Fibroblast of mammary gland (primary cell): Measurements from ENCODE around the gene TXNRD3.

Experiments
- DNase-seq: peaks from one replicate; pipeline ENCODE4 v3.0.0-alpha.2; 2010; ENCODE audit warnings: low read depth
- H3K4me3 ChIP-seq: 2 replicates; pipeline ENCODE4 v1.5.1; 2011; ENCODE audit warnings: low read depth, mild to moderate bottlenecking, low read length, moderate library complexity; ENCODE audit not compliant: control insufficient read depth
- TF ChIP-seq, protein P1 (sequence below): conservative IDR thresholded peaks from 2 replicates; pipeline ENCODE4 v1.5.1; 2011; ENCODE audit warnings: low read depth, low read length, inconsistent platforms; ENCODE audit not compliant: control insufficient read depth, insufficient read depth

TXNRD3 gene

DNA sequence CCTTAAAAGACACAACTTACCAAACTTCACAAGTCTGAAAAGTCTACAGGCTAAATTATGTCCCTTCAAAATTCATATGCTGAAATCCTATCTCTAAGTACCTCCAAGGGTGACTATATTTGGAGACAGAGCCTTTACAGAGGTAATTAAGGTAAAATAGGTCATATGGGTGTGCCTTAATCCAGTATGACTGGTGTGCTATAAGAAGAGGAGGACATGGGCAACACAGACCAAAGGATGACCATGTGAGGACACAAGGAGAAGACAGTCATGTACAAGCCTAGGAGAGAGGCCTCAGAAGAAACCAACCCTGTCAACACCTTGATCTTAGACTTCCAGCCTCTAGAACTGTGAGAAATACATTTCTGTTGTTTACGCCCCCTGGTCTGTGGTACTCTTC is 32.2 kb downstream of the TXNRD3 start:
- H3K4me3 ChIP-seq, result no peak overlapping the region
- TF ChIP-seq, protein P1, sequence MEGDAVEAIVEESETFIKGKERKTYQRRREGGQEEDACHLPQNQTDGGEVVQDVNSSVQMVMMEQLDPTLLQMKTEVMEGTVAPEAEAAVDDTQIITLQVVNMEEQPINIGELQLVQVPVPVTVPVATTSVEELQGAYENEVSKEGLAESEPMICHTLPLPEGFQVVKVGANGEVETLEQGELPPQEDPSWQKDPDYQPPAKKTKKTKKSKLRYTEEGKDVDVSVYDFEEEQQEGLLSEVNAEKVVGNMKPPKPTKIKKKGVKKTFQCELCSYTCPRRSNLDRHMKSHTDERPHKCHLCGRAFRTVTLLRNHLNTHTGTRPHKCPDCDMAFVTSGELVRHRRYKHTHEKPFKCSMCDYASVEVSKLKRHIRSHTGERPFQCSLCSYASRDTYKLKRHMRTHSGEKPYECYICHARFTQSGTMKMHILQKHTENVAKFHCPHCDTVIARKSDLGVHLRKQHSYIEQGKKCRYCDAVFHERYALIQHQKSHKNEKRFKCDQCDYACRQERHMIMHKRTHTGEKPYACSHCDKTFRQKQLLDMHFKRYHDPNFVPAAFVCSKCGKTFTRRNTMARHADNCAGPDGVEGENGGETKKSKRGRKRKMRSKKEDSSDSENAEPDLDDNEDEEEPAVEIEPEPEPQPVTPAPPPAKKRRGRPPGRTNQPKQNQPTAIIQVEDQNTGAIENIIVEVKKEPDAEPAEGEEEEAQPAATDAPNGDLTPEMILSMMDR, result no peak
- no peak for DNase-seq

DNA sequence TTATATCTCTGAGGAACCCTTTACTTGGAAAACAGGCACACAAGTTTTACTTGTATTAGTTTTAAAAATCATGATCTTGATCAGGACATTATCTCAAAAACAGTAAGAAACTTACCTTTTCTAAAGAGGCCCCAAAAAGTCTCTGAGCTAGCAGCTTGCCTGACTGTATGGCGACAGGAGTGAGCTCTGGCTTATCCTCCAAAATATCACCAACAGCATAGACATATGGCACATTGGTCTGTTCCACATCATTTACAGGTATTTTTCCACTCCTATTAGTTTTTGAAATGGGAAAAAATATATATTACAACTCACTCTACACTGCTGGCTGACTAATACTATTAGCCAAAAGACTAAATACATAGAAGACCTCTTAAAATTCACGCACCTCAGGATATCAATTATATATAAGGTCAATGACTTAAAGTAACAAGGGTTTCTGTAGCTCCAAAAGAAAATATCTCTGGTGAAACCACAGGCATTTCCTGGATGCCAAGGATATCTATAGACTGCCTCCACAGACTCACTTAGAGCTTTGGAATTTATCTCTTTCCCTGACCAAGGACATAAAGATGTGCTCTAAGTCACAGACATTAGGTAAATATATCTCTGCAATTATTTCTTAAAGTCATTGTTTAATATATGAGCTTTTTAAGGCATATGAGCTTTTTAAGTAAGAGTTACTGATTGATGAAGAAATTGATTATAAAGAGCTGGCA is 33.1 kb downstream of the TXNRD3 start:
- peak; percentile 32 for DNase-seq
- TF ChIP-seq, protein P1, result no peak
- no peak overlapping the region for H3K4me3 ChIP-seq

DNA sequence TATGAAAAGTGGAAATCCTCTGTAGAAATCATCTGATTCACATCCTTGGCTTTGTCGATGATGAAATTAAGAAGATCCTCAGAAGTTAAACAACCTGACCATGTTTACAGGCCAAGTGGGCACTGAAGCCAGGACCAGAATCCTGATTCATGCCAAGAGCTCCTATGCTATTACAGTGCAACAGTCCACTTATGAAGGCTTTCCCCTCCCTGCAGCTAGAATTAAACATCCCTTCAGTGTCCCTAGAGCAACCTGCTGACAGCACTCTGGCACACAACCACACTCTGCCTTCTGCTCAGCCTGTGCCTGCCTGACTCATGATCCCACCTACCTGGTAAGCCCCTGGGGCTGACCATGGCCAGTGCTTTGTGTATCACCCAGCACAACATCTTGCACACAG is 33.8 kb downstream of the TXNRD3 start:
- DNase-seq, result peak; percentile 69
- TF ChIP-seq, protein P1, result no peak
- H3K4me3 ChIP-seq, result no peak overlapping the region

DNA sequence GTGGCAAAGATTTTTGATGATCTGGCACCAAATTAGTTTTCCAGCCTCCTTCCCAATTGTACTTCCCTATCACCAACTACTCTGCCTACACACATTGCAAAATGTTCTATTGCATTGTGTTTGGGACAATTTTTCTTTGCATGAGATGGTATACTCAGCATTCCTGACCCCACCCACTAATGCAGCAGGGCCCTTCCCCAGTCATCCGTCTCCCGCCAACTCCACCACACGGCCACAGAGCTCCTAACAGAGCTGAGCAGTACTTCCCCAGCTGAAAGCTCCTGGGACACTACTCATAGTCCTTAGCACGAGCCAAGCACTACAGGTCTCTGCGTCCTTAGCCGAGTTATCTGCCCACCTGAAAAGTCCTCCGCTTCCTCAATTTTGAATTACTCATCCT is 34.2 kb downstream of the TXNRD3 start:
- H3K4me3 ChIP-seq, result no peak overlapping the region
- TF ChIP-seq, protein P1, result no peak
- DNase-seq, result peak; percentile 72

DNA sequence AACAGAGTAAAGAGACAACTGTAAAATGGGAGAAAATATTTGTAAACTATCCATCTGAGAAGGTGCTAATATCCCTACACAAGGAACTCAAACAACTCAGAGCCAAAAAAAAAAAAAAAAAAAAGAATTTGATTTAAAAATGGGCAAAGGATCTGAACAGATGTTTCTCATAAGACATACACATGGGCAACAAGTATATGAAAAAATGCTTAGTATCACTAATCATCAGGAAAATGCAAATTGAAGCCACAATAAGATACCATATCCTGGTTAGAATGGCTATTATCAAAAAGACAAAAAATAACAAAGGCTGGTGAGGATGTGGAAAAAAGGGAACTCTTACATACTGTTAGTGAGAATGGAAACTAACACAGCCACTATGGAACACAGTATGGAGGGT is 36.2 kb downstream of the TXNRD3 start:
- DNase-seq, result peak; percentile 23
- TF ChIP-seq, protein P1, result no peak
- H3K4me3 ChIP-seq, result no peak overlapping the region

DNA sequence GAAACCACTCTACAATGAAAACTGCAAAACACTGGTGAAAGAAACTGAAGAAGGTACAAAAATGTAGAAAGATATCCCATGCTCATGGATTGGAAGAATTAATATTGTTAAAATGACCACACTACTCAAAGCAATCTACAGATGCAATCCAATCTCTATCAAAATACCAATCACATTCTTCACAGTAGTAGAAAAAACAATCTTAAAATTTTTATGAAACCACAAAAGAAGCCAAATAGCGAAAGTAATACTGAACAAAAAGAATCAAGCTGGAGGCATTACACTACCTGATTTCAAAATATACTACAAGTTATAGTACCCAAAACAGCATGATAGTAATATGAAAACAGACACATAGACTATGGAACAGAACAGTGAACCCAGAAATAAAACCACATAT is 36.9 kb downstream of the TXNRD3 start:
- H3K4me3 ChIP-seq, result no peak overlapping the region
- TF ChIP-seq, protein P1, result no peak
- DNase-seq, result peak; percentile 13
